Caki2 (cell line): ENCODE measurements around the gene PIM1. TPM values are rescaled to one million over a fixed set of nuclear protein-coding genes. Genes with fewer than 3 reads are reported as not detected.

Source experiments
- DNase-seq: peaks from one replicate; pipeline ENCODE4 v3.0.0-alpha.2; 2015; ENCODE audit warnings: low read depth
- in situ Hi-C: cut with HindIII; loops from 2 replicates; pipeline ENCODE4 v1.10.0; 2016; ENCODE audit warnings: low sequenced_read_pairs, low pct_unique_long_range_greater_than_20kb, mixed read lengths
- total RNA-seq: library from RNA; depleted of rRNA; stranded (reverse); fragments of >200 nt; shearing (Covaris generic); gene quantifications from 2 replicates; pipeline ENCODE4 v1.2.3, GENCODE V29; 2014; ENCODE audit warnings: low replicate concordance

The PIM1 gene
- total RNA-seq, 1 experiment from 2014 or later, result 21.5 TPM

DNA sequence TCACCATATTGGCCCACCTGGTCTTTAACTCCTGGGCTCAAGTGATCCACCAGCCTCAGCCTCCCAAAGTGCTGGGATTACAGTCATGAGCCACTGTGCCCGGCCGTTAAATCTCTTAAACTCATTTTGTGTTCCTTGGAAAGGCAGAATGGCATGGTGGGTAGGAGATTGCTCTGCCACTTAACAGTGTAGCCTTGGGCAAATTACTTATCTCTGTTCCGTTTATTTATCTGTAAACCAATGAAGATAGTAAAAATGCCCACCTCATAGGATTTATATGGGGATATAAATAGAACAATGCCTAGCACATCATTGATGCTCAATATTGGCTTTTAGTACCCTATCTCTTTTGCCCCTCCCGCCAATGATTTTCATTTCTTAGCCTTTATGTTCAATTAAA, 7.2 kb upstream of the PIM1 start:
- in situ Hi-C loops, result no loop called here

DNA sequence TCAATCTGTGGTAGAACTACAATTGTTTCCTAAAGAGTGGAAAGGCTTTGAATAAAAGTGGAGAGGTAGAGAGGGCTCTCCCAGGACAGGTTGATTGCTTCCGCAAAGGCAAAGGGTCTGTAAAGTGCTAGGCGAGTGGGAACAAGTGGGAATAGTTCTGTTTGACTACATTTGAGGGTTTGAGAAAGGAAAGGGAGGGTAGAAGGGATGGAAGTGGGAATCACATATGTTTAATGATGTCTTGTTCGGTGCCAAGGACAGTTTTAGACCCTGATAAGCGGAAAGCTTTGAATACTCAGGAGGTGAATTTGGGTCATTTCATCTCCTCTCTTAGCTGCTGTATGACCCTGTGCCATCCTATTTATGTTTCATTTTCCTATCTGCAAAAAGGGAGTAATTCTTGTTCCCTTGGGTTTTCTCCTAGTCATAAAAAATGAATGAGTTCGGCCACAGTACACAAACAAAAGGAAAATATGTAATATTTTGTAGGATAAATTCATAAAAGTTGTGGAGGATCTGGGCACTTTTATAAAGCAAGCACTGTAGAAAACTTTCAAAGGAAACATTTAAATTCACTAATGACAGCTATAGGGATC, 1.7 kb upstream of the PIM1 start:
- no peak for DNase-seq
- in situ Hi-C loops, result no loop called here

More for the DNA sequence above, 7.2 kb upstream of the PIM1 start:
- DNase-seq, result no peak

- in situ Hi-C loops, result no loop called here
- DNase-seq, result peak; percentile 52
Observed at GRCh38 chr6:37168811-37169495, 999 bp upstream of the PIM1 start.

- peak; percentile 73 for DNase-seq
- in situ Hi-C loops, result no loop called here
Observed at GRCh38 chr6:37170273-37171200, 585 bp downstream of the PIM1 start.

GRCh38 chr6:37171201-37171969, 1.4 kb downstream of the PIM1 start:
- DNase-seq, result no peak
- in situ Hi-C loops, result no loop called here

DNA sequence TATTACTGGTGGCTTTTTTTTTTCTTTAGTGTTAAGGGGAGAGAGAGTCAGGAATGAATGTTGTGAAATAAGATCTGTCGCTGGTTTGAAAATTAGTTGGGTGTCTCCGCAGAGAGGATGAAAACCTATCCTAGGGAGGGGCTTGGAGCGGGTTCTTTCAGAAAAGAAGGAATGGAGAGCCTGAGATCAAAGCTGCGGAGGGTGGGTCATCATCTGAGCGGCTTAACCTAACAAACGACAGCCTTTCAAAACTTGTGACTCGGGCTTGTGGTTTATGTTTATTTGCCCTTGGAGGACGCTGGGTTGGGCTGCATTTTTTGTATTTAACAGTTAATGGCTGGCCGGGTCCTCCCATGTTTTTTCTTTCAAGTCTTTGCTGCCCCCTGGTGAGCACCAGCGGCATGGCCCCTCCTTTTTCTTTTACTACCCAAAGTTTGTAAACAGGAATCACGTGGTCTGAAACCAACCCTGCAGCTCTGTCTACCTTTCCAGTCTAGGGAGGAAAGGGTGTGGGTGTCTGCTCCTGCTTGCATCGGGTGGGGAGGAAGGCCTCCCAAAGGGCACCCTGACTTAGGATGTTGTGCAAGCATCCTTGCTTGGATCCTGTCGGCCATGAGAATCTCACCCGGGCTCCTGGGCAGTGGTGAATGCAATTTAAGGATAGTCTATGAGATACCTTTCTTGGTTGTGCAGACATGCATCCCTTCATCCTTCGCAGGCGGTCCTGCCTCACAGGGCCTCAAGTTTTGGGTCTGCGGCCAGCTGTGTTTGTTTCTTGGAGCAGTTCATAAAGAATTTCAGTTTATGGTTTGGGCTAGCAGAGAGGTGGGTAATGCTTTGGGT, 2.2 kb downstream of the PIM1 start:
- peak; percentile 99 for DNase-seq
- in situ Hi-C loops, result no loop called here

GRCh38 chr6:37172912-37173492, 3.0 kb downstream of the PIM1 start:
- no peak for DNase-seq
- in situ Hi-C loops, result no loop called here

GRCh38 chr6:37173493-37174195, 3.7 kb downstream of the PIM1 start:
- in situ Hi-C loops, result no loop called here
- DNase-seq, result no peak

DNA sequence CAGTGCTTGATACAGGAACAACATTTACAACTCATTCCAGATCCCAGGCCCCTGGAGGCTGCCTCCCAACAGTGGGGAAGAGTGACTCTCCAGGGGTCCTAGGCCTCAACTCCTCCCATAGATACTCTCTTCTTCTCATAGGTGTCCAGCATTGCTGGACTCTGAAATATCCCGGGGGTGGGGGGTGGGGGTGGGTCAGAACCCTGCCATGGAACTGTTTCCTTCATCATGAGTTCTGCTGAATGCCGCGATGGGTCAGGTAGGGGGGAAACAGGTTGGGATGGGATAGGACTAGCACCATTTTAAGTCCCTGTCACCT, 4.2 kb downstream of the PIM1 start:
- no peak for DNase-seq
- in situ Hi-C loops, result no loop called here

DNA sequence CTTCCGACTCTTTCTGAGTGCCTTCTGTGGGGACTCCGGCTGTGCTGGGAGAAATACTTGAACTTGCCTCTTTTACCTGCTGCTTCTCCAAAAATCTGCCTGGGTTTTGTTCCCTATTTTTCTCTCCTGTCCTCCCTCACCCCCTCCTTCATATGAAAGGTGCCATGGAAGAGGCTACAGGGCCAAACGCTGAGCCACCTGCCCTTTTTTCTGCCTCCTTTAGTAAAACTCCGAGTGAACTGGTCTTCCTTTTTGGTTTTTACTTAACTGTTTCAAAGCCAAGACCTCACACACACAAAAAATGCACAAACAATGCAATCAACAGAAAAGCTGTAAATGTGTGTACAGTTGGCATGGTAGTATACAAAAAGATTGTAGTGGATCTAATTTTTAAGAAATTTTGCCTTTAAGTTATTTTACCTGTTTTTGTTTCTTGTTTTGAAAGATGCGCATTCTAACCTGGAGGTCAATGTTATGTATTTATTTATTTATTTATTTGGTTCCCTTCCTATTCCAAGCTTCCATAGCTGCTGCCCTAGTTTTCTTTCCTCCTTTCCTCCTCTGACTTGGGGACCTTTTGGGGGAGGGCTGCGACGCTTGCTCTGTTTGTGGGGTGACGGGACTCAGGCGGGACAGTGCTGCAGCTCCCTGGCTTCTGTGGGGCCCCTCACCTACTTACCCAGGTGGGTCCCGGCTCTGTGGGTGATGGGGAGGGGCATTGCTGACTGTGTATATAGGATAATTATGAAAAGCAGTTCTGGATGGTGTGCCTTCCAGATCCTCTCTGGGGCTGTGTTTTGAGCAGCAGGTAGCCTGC, 4.8 kb downstream of the PIM1 start:
- in situ Hi-C loops, result no loop called here
- no peak for DNase-seq

DNA sequence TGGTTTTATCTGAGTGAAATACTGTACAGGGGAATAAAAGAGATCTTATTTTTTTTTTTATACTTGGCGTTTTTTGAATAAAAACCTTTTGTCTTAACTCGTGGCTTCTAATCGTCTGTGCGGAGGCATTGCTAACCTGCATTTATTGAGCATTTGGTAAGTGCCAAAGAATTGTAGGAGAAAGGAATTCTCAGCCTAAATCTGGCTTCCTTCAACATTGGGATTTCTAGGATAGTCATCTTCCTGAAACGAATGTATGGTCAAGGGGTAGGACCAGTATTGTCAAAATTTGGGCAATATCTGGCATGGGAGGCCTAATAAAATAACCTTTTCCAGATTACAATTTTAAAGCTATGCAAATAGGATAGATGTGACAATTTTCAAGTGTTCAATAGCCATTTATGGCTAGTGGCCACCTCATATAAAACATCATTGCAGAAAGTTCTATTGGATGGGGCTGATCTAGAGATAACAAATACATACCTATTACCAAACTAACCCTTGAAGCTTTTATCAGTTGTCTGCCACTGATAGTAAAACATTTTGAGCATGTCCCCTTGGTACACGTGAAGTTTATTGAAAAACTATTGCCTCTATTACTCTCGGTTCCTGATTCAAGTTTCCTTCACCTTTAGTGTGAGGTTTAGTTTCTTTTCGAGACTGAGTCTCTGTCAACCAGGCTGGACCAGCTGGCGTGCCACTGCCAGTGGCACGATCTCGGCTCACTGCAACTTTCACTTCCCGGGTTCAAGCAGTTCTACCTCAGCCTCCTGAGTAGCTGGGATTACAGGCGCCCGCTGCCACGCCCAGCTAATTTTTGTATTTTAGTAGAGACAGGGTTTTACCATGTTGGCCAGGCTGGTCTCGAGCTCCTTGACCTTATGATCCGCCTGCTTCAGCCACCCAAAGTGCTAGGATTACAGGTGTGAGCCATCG, 5.6 kb downstream of the PIM1 start:
- no peak for DNase-seq
- in situ Hi-C loops, result no loop called here

DNA sequence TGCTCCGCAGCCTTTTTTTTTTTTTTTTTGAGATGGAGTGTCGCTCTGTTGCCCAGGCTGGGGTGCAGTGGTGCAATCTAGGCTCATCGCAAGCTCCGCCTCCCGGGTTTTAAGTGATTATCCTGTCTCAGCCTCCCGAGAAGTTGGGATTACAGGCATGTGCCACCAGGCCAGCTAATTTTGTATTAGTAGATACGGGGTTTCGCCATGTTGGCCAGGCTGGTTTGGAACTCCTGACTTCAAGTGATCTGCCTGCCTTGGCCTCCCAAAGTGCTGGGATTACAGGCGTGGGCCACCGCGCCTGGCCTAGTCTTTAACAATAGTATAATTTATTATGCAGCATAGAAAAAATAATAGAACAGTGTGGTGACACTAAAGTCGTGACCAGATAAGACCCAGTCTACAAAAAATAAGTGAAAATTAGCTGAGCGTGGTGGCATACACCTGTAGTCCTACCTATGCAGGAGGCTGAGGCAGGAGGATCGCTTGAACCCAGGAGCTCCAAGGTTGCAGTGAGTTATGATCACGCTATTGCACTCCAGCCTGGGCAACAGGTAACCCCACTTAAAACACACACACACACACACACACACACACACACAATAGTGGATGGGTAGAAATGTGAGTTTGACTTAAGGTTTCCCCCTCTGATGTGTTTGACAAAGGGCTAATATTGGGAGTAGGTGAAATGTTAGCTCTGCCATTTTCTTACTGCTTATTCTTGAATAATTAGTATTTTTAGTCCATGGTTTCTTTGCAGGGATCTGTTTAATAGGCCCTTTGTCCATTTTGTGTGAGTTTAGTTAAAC, 6.5 kb downstream of the PIM1 start:
- in situ Hi-C loops, result no loop called here
- DNase-seq, result no peak

DNA sequence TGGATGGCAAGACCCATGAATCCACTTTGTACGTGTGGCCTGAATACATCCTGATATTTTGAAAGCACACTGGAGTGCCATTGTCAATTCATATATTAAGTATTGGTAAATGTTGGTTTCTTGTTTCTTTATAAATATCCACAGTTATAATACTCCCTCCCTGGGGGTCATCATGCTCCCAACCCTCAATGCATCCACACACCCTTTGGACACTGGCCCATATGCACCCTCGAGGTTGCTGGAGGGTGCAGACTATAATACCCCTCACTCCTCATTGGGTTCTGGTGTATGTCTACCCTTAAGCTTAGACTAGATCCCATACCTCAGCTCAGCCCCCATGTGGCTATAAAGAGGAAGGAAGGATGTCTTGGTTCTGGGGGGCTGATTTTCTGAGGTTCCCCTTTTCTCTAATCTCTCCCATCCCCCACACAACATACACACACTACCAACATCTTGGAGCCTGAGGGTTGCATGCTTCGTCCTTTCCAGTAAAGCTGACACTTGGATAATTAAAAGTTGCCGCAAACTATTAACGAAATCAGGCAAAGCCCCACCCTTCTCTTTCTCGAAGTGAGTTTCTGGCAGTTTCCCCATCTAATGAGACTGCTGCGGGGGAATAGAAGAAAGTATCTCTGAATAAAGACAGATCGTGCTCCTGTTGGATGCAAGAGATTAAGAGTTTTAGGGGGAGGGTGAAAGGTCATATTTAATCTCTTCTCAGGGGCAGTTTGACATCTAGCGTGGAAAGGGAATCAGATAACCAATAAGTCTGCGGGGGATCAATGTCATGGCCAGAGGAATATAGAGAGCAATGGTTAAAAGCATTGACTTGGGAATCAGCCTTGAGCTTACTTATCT, 7.4 kb downstream of the PIM1 start:
- in situ Hi-C loops, result no loop called here

More for the DNA sequence above, 7.4 kb downstream of the PIM1 start:
- DNase-seq, result no peak
